CD4-positive, alpha-beta T cell treated with Interleukin-1 beta for 1 hour (primary cell): Measurements from ENCODE around the gene PDGFRB.

Source experiments
- DNase-seq, 2 donors: peaks; one replicate each; pipeline ENCODE4 v3.0.0-alpha.2; 2020 to 2022

PDGFRB gene

DNA sequence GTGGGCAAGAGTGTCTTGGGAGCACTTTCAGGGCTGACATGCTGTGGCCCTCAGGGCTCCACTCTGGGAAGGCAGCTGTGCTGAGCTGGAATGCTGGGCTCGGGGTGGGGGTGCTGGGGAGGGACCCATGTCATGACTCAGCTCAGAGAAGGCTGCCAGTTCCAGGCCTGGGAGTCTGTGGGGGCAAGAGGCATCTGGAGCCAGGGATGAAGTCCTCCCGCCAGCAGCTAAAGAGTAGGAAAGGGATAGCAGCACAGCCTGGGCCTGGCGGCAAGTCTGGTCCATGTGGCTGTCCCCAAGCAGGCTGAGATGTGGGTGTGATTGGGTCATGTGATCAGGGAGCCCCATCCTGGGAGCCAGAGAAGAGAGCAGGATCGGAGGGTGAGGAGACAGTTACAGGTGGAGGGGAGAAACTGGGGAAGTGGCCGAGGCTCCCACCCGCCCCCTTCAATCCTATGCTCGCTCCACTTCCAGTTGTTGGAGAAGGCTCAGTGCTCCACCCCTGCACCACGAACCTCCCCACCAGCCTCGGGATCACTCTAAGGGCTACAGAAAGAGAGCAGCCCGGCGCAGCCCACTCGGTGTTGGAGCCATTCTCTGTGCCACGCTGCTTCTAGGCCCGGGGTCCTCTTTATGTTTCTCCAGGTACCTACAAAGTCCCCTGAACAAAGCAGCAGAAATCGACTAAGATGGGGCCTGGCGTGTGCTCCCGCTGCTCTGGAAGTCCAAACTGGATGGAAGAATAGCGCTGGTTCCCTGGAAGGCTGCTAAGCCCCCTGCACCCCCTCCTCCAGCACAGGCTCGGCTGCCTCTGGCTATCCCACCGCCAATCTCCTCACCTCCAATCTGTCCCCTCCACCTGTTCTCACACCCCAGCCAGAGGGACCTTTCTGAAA lies 12.0 kb downstream of the PDGFRB start:
- no peak for DNase-seq

DNA sequence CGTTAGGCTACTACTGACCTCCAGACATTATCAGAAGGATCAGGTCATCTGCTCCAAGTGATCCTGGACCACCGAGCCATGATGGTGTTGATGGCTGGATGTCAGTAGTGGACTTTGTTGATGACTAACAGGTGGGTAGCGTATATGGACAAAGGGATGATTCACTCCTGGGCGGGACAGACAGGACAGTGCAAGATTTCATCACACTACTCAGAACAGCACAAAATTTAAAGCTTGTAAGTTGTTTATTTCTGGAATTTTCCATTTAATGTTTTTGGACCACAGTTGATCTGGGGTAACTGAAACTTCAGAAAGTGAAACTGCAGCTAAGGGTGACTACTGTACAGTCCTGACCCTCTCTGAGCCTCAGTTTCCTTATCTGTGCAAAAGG lies 12.7 kb downstream of the PDGFRB start:
- DNase-seq, result peak in 1 of 2 donors; percentile 62

DNA sequence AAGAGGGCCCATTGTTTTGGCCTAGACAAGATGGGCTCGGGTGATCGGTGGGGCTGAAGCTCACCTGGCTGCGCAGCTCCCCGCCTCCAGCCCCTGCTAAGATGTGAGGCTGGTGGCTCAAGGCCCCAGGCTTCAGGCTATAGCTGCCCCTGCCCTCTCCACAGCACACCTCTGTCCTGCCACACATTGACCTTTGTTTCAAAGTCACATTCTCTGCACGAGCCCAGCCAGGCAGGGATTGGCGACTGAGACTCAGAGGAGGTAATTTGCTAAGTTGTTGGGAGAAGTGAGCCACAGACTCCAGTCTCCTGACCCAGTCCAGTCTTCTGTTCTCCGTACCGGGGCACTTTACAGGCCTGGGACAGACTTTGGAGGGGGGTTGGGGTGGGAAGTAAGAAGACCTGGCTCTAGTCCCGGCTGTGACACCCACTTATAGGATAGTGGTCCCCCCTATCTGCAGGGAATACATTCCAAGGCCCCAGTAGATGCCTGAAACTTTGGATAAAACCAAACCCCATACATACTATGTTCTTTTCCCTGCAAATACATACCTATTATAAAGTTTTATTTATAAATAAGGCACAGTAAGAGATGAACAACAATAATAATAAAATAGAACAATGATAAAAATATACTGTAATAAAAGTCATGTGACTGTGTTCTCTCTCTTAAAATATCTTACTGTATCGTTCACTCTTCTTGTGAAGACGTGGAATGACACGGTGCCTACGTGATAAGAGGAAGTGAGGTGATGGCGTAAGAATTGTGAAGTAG lies 13.3 kb downstream of the PDGFRB start:
- DNase-seq, result no peak

DNA sequence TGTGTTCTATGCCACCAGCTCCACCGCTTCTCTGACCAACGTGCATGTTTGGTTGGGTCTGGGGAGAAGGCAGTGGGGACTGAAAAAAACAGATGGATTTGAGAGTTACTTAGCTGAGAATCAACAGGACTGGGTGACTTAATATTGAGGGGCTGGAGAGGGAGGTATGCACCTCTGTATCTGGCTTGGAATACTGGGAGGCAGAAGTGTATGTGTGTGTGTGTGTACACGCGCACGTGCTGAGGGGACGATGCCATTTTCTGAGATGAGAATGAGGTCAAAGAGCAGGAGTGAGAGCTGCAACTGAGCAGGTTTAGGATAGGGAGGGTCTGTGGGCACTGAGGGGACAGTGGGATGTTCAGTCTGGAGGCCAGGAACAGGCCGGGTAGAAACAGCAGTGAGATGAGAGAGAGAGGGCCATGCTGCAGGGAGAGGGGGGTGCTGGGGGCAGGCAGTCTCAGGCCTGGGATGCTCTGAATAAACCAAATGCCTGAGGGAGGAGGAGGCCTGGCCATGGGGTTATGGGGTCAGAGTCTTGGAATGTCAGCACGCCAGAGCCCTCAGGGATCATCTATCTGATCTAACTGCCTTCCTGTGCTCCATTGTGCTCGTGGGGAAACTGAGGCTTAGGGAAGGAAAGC lies 14.0 kb downstream of the PDGFRB start:
- DNase-seq, result no peak

DNA sequence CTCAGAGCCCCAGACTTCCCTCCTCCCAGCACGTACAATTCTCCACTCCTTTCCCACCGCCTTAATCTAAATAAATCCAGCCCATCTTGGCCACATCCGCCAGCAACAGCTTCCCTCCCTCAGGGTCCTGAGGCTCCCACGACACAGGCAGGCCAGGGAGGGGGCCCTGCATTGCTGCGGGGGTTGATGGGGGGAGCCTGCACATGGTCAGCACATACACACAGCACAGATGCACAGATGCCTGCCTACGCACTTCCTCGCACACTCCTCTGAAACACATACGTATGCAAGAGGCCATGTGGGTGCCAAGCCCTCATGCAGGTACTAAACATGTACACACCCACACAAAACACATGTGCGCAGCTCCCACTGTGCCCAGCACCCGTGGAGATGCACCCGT lies 14.8 kb downstream of the PDGFRB start:
- no peak for DNase-seq

DNA sequence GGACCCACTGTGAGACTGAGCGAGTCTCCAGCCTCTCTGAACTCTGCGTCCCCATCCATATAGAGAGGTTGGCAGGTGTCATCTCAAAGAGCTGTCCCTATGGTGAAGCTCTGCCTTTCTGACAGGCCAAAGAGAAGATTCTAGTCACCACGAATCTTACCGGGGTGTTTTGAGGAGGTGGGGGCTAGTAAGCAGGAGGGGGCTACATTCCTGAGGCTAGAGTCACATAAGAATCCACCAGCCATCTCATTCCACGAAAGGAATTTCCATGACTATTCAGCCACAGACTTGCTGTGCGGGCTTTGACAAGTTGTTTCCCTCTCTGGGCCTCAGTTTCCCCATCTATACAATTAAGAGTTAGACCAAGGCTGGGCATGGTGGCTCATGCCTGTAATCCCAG lies 16.3 kb downstream of the PDGFRB start:
- DNase-seq, result no peak

DNA sequence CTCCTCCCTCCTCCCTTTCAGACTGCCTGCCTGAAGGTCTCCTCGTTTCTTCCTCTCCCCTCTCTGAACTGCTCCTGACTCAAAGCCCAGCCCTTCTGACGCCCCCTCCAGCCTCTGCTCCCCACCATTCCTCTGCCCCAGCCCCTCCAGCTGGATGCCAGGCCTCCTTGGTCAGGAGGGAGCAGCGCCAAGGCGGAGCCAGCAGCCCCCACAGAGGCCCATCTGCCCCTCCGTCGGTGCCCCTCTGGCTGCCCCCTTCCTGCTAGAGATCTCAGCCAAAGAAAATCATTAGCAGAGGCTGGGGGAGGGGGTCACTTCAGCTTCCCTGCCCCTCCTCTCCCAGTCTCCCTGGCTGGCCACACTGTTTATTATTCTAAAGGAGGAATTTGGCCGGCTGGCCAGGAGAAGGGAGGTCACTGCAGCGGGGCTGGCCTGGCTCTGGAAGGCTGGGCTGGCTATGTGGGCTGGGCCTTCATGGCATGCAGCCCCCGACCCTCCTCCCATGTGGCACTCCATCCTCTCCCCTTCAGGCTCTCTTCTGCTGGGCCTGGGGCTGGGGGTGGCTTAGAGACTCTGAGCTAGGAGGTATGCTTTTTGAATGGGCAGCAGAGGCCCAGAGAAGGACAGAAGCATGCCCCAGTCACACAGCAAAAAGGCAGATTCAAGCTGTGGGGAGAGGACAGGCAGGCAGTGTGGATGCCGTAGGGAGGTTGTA lies 16.9 kb downstream of the PDGFRB start:
- no peak for DNase-seq

DNA sequence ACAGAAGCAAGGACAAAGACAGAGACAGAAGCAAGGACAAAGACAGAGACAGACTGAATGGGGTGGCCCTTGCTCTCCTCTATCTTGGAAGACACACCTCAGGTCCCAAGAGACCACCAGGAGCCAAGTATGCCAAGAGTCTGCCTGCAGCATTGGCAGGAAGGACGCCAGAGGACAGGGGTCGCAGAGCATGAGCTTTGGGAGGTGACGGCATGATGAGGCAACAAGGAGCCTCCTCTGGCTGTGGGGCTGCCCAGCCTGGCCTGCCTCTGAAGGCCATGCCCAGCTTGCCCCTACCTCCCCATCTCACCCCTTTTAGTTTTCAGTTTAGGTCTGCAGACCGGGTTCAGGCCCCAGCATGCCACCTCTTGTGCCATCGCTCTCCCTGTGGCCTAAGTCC lies 17.6 kb downstream of the PDGFRB start:
- DNase-seq, result no peak

DNA sequence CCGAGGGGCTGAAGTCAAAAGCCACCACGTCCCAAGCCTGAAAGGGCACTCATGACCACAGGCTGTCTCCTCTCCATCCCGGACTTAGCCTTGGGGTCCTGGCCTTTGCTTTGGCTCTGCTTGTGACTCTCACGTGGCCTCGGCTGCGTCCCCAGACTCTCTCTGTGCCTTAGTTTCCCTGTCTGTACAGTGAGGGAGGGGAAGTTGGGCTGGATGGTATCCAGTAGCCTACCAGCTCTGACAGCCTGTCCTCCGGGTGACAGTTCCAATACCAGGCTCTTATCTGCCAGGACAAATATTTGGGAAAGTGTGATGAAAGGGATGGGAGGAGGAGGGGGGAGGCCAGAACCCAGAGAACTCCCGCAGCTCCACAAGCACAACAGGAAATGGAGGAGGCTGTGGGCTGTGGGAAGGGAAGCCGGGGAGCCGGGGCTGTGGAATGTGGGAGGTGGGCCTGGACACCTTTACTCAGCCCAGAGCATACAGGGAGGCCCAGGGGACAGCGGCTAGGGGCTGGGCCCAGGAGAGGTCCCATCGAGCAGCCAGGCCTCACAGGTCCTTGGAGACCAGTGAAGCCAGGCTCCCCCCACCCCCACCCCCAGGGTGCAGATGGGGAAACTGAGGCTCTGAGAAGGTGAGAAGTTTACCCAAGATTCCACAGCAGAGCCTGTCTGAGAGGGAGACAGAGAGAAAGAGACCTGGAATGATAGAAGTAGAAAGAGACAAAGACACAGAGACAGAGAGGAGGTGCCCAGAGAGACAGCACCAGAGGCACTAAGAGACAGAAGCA lies 18.3 kb downstream of the PDGFRB start:
- DNase-seq, result no peak

DNA sequence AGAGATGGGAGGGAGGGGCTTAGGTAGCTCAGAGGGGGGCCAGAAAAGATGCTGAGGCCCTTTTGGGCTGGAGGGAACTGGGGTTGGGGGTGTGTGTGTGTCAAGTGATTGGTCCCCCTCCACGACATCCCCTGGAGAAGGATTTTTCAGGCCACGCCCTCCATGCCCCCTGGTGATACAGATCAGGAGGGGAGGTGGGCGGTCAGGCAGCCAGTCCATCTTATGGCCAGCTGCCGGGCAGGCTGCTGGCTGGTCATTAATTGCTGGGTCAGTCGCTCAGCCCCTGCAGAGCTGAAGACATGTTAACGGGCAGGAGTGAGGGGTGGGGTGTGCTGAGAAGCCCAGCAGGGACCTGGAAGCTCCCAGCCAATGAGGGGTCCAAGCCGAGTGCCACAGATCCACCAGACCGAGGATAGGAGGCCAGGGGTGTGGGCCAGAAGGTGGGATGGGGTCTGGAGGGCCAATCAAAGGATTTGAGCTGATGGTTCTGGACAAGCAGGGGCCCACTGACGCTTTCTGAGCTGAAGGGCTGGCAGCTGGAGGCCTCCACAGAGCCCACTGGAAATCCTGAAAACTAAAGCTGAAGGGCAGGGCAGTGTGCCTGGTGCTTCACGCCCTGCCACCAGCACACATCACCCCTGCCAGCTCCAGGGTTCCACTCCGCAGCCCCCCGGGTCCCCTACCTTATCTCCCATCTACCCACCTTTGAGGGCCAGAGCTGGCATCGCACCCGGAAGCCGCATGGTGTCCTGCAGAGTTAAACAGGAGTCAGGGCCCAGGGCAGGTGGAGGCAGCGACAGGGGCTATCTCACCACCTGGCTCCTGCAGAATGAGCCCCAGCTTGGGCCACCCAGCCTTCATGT lies 19.1 kb downstream of the PDGFRB start:
- DNase-seq, result no peak

DNA sequence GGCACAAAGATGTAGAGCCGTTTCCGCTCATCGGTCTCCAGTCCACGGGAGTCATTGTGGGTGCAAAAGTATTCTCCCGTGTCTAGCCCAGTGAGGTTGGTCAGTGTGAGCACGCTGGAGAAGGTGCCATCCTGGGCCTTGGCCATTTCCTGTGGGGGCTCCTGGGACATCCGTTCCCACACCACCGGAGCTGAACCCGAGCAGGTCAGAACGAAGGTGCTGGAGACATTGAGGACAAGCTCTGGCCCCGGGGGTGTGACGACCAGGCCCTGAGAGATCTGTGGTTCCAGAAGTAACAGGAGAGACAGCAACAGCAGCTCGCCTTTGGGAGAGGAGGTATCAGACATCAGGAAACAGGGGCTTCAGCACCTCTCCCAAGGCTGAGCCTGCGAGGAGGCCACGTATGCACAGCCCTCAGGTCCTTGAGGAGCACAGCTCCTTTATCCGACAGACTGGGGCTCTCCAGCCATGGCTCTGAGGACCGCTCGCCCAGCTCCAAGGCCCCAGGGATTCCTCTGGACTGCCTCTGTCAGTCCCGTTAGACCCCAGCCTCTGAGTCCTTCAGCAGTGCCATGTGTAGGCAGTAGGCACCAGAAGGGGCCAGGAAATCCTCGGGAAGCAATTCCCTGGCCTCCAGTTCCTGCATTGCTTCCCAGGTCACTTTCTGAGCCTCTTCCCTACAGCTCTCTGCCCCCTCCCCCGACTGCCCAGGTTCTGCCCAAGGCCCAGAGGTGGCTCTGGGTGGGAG lies 19.9 kb downstream of the PDGFRB start:
- DNase-seq, result no peak

DNA sequence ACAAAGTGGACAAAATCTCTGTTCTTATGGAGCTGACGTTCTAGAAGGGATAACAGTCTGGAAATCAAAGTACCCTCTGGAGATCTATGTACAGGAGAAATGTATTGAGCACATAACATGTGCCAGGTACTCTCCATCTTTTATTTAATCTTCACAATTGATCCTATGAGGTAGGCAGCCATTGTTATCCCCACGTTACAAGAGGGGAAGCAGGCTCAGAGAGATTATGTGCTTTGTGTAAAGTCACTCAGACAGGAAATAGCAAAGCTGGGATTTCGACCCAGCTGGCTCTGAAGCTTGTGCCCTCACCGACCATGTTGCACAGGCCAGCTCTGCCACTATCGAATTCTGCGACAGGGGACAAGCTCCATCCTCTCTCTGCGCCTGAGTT lies 21.5 kb downstream of the PDGFRB start:
- no peak for DNase-seq

DNA sequence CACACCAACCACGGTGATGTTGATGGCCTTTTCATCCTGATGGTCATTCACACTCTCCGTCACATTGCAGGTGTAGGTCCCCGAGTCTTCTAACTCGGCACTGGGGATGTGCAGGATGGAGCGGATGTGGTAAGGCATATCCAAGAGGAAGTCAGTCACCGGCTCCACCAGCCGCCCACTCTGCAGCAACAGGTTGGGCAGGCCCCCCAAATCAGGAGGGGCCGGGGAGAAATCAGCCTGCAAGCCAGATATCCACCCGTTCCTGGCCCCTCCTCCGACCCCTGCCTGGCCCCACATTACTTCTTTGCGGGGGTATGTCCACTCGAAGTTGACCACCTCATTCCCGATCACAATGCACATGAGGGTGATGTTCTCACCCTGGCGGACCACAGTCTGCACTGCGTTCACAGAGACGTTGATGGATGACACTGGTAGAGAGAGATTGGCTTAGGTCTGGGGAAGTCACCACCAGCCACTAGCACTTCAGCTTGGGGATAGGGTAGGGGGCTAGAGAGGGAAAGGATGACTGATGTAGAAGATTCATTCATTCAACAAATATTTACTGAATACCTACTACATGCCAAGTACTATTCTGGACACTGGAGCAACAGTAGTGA lies 22.0 kb downstream of the PDGFRB start:
- no peak for DNase-seq

DNA sequence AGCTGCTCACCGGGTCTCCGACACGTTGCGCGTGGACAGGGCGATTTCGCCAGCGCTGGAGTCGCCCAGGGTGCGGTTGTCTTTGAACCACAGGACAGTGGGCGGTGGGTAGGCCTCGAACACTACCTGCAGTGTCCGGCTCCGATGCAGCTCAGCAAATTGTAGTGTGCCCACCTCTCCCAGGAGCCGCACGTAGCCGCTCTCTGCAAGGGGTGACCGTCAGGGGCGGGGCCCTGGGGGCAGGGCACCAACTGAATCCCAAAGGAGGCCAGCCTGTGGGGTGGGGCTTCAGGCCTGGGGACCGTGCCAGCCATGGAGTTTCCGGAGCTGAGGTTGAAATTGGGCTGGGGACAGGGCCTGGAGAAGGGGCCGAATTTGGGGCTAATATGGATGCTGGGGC lies 22.9 kb downstream of the PDGFRB start:
- DNase-seq, result no peak

DNA sequence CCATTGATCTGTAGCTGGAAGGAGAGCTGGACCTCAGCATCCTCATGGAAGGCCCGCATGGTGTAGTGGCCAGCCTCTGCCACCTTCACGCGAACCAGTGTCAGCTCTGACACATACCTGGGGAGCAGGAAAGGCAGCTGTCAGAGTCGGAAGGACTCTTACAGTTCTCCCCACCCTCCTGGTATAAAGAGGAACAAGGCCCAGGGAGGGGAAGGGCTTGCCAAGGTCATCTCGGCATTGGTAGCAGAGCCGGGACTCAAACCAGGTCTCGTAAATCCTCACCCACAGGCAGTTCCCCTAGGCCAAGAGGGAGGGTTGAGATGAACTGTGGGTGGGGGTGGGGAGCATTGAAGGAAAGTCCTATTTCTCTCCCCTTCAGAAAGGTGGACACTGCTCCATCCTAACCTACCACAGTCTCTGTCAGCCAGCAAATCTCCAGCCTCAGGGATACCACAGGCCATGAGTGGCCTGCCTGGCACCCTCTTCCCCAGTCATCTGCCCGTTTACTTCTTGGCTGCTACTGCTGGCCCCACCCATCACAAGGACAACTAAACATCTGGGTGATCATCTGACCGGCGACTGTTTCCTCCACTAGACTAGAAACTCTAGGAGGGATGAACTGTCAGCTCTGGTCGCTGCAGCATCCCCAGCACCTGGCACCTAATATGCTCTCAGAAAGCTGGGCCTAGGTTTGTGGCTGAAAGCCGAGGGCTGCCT lies 23.5 kb downstream of the PDGFRB start:
- no peak for DNase-seq

DNA sequence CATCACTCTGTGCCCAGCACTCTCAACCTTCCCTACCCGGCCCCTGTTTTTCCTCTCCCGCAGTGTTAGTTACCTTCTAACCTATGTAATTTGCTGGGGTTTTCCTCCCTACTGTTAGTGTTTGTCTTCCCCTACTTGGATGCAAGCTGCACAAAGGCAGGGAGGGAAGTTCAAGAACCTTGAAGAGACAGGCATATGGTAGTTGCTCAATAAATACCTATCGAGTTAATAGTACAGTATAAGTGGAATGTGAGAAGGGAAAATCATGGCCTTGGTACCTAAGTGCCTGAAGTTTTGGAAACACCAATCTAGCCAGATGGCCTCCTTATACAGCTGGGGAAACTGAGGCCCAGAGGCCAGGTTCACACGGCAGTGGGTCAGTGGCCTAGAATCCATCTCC lies 24.2 kb downstream of the PDGFRB start:
- DNase-seq, result no peak

DNA sequence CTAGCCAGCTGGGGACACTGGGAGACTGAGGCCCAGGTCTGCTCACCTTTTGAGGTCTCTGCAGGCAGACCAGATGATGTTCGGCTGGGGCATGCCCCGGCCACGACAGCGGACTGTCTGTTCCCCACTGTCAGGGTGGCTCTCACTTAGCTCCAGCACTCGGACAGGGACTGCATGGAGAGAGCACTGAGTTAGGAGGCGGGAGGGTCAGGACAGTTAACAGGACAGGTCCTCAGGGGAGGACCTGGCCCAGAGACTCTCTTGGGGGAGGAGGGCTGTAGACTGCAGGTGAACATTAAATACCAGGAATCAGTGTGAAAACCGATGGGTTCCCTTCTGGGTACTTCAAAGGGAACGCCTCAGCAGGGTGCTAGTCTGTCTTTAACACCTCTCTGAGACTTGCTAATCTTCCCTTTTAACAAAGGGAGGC lies 25.1 kb downstream of the PDGFRB start:
- no peak for DNase-seq

DNA sequence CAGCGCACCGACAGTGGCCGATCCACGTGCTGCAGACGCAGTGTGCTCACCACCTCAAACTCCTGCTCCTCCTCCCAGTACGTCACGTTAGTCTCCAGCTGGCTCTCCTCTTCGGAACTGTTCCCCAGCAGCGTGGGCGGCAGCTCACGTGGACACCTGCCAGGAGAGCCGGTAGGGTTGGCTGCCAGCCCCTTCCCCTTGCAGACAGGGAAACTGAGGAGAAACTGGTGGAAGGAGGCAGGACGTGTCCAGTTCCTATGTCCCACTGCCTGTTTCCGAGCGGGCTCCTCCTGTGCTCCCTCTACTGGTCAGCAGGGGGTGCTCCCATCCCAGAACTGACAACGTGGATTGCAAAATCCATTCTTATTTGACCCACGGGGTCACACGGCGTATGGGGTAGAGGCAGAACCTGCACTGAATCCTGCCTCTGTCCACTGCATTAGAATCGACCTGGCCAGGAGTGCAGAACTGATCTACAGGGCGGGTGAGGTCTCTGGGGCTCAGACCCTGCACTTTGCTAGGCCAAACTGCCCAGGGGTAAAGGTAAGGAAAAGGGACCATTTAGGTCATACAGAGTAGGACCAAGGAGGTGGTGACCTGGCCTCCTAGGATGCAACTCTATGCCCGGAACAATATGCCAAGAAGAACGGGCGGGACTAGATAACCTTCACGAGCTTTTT lies 25.7 kb downstream of the PDGFRB start:
- DNase-seq, result peak; percentile 49 to 50

DNA sequence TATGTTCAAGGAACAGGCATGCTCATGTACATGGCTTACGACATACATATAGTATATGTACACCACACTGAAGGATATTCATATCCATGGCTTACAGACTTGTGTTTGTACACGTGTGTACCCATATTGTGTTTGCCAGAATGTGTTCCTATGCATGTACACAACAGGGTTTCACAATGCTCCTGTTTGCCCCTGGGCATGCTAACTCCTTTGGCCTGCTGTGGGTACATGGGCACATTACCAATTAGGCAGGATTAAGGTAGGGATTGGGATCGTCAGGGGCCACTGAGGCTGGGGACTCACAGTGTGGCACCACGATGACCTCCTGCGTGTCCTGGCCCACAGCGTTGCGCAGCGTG lies 26.2 kb downstream of the PDGFRB start:
- DNase-seq, result no peak
